Measurements from ENCODE around the gene SCAPER.

GRCh38 chr15:76321171-76321570 is 584.0 kb downstream of the SCAPER start:
- TF ChIP-seq CTCF (IDR thresholded peaks at IDR 0.05) (no peak), POLR2A (IDR thresholded peaks at IDR 0.05; ENCODE audit: low read depth) (no peak), POLR2AphosphoS5 (IDR thresholded peaks at IDR 0.05) (no peak), EP300 (IDR thresholded peaks at IDR 0.05) (no peak)

All from esophagus muscularis mucosa (tissue), 4 donors.